ENCODE measurements around the gene CFAP107. TPM values are rescaled to one million over a fixed set of nuclear protein-coding genes. Genes with fewer than 3 reads are reported as not detected.

The CFAP107 gene
- total and polyA plus RNA-seq, 2 of the 13 experiments (the other 11 are each of a cell fraction or from before 2014, with no cell fraction given), result not detected

GRCh38 chr1:12778061-12778460 lies 32.1 kb downstream of the CFAP107 start:
- Histone ChIP-seq H3K9me3 (ENCODE audit: low read length) (no peaks in the 10 kb centered on the region), H2AFZ (ENCODE audit: low read length) (no peak overlapping the region), H3K4me3 (replicated peaks in 1 of 3; ENCODE audit: insufficient read depth in 1 of 3, low read depth in 2 of 3, low read length in 3 of 3) (no peak overlapping the region), H3K27ac (ENCODE audit: extremely low read length, insufficient read depth, low read length) (no peak overlapping the region), H3K36me3 (replicated peaks in 1 of 2; ENCODE audit: control insufficient read depth in 1 of 2, insufficient read depth in 2 of 2, low read length in 2 of 2) (no peaks in the 10 kb centered on the region), H3K4me1 (ENCODE audit: insufficient read depth, low read length) (no peaks in the 10 kb centered on the region), H4K20me1 (ENCODE audit: insufficient read depth, low read length) (no peaks in the 10 kb centered on the region), H3K4me2 (ENCODE audit: low read depth, low read length) (no peak overlapping the region), H3K9ac (ENCODE audit: insufficient read depth, low read depth, low read length) (no peak overlapping the region), H3K79me2 (ENCODE audit: insufficient read depth, low read length) (no peaks in the 10 kb centered on the region), H3K27me3 (ENCODE audit: control insufficient read depth in 1 of 2, insufficient read depth in 2 of 2, low read length in 2 of 2) (peaks cover 6 to 49% of the 10 kb centered on the region in 2 experiments)
- in situ Hi-C loops (cut with HindIII; ENCODE audit: extremely low pct_ligation_motif_present, low pct_unique_long_range_greater_than_20kb) (loop anchor here (10.0 kb wide), 1 partner anchor 503 kb away; no protein-coding TSS in a partner anchor), intact Hi-C loops (cut with micrococcal nuclease; ENCODE audit: unreplicated experiment) (no loop called here)
- 4% methylated on average over 3 of the region's 4 CpGs for WGBS (ENCODE audit: low lambda C conversion rate)
- TF ChIP-seq TGIF2 (CRISPR knock-in tag; IDR thresholded peaks at IDR 0.05) (no peak), ETV5 (CRISPR knock-in tag; IDR thresholded peaks at IDR 0.05; ENCODE audit: borderline replicate concordance) (no peak), TRIM24 (CRISPR knock-in tag; IDR thresholded peaks at IDR 0.05) (no peak), ZNF143 (CRISPR knock-in tag; IDR thresholded peaks at IDR 0.05) (no peak), GATA4 (IDR thresholded peaks at IDR 0.05; ENCODE audit: borderline replicate concordance, low read depth) (no peak), ZNF572 (CRISPR knock-in tag; IDR thresholded peaks at IDR 0.05) (no peak), ADNP (CRISPR knock-in tag; IDR thresholded peaks at IDR 0.05) (no peak), ZNF282 (IDR thresholded peaks at IDR 0.05; ENCODE audit: partially characterized antibody) (no peak), HNRNPUL1 (IDR thresholded peaks at IDR 0.05; ENCODE audit: low read depth, low read length) (no peak), POGK (CRISPR knock-in tag; conservative IDR thresholded peaks at IDR 0.05) (no peak), JUN (CRISPR knock-in tag; IDR thresholded peaks at IDR 0.05) (no peak), PRDM10 (CRISPR knock-in tag; IDR thresholded peaks at IDR 0.05; ENCODE audit: low read depth) (no peak), TCF12 (IDR thresholded peaks at IDR 0.05) (no peak), TCF12 (CRISPR knock-in tag; IDR thresholded peaks at IDR 0.05) (no peak), ZFP62 (CRISPR knock-in tag; IDR thresholded peaks at IDR 0.05) (no peak), NFYC (CRISPR knock-in tag; IDR thresholded peaks at IDR 0.05) (no peak), ELF3 (CRISPR knock-in tag; IDR thresholded peaks at IDR 0.05) (no peak)
- TF ChIP-seq, protein P1, sequence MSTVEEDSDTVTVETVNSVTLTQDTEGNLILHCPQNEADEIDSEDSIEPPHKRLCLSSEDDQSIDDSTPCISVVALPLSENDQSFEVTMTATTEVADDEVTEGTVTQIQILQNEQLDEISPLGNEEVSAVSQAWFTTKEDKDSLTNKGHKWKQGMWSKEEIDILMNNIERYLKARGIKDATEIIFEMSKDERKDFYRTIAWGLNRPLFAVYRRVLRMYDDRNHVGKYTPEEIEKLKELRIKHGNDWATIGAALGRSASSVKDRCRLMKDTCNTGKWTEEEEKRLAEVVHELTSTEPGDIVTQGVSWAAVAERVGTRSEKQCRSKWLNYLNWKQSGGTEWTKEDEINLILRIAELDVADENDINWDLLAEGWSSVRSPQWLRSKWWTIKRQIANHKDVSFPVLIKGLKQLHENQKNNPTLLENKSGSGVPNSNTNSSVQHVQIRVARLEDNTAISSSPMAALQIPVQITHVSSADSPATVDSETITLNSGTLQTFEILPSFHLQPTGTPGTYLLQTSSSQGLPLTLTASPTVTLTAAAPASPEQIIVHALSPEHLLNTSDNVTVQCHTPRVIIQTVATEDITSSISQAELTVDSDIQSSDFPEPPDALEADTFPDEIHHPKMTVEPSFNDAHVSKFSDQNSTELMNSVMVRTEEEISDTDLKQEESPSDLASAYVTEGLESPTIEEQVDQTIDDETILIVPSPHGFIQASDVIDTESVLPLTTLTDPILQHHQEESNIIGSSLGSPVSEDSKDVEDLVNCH (CRISPR knock-in tag; IDR thresholded peaks at IDR 0.05), result no peak
- TF ChIP-seq, protein P2, sequence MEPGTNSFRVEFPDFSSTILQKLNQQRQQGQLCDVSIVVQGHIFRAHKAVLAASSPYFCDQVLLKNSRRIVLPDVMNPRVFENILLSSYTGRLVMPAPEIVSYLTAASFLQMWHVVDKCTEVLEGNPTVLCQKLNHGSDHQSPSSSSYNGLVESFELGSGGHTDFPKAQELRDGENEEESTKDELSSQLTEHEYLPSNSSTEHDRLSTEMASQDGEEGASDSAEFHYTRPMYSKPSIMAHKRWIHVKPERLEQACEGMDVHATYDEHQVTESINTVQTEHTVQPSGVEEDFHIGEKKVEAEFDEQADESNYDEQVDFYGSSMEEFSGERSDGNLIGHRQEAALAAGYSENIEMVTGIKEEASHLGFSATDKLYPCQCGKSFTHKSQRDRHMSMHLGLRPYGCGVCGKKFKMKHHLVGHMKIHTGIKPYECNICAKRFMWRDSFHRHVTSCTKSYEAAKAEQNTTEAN (CRISPR knock-in tag; conservative IDR thresholded peaks at IDR 0.05), result no peak
- CTCF ChIA-PET (ENCODE audit: low intra/inter-chr PET ratio, low total read pairs), result no interaction called here
- ATAC-seq (no peak), DNase-seq (ENCODE audit: low spot score) (no peak), FAIRE-seq (no peak)
- no TSS peak for BruUV-seq (replicated peaks)
- POLR2A ChIA-PET, result no interaction called here
